Ishikawa (cell line): ENCODE results near the gene MYOT.

Experiments used
- RAD21 ChIP-seq: IDR thresholded peaks from 2 replicates; pipeline ENCODE4 v1.6.1; 2012; ENCODE audit warnings: low read depth
- TAF1 ChIP-seq: IDR thresholded peaks from 2 replicates; pipeline ENCODE4 v1.6.1; 2012; ENCODE audit warnings: low read depth, mild to moderate bottlenecking

- TF ChIP-seq RAD21 (no peak), TAF1 (no peak)
Observed at GRCh38 chr5:137832416-137832815, 35.2 kb upstream of the MYOT start.
